Osteocyte (in vitro differentiated cells): ENCODE data around the gene SFXN2. TPM values are rescaled to one million over a fixed set of nuclear protein-coding genes. Genes with fewer than 3 reads are reported as not detected.
"Not testable (repeated sequence)": the region's sequence is repeated elsewhere in the genome, so short reads cannot be mapped to it uniquely, and the experiment has no call there.

Source experiments
- DNase-seq: peaks from one replicate; pipeline ENCODE4 v3.0.0; 2021; ENCODE audit warnings: mixed read lengths; ENCODE audit not compliant: unreplicated experiment; ENCODE audit errors: extremely low spot score
- H3K27ac Mint-ChIP-seq: one replicate; pipeline ENCODE4 v1.8.0; 2021; ENCODE audit warnings: mild to moderate bottlenecking, mixed read lengths; ENCODE audit not compliant: unreplicated experiment
- H3K27me3 Mint-ChIP-seq: one replicate; pipeline ENCODE4 v1.8.0; 2021; ENCODE audit warnings: mixed read lengths; ENCODE audit not compliant: unreplicated experiment
- H3K36me3 Mint-ChIP-seq: one replicate; pipeline ENCODE4 v1.8.0; 2021; ENCODE audit warnings: mixed read lengths; ENCODE audit not compliant: unreplicated experiment
- H3K4me1 Mint-ChIP-seq: one replicate; pipeline ENCODE4 v1.8.0; 2021; ENCODE audit warnings: mixed read lengths; ENCODE audit not compliant: unreplicated experiment
- H3K4me3 Mint-ChIP-seq: one replicate; pipeline ENCODE4 v1.8.0; 2021; ENCODE audit warnings: mild to moderate bottlenecking, moderate library complexity, mixed read lengths; ENCODE audit not compliant: unreplicated experiment
- H3K9me3 Mint-ChIP-seq: one replicate; pipeline ENCODE4 v1.8.0; 2021; ENCODE audit warnings: mixed read lengths; ENCODE audit not compliant: unreplicated experiment
- CTCF ChIP-seq: fragments of 200-600 bp; sonication (generic); IDR thresholded peaks from 2 replicates; pipeline ENCODE4 v1.5.0; 2021; ENCODE audit warnings: antibody characterized with exemption, mild to moderate bottlenecking, moderate library complexity
- total RNA-seq: library from RNA; stranded (reverse); gene quantifications from 2 replicates; pipeline ENCODE4 v1.2.1, GENCODE V29; 2021

The SFXN2 gene
- total RNA-seq, 1 donor from 2014 or later, result 6.9 TPM

- Mint-ChIP-seq H3K27ac (no peak overlapping the region), H3K36me3 (peaks cover 11% of the 10 kb centered on the region), H3K4me1 (peaks cover 30% of the 10 kb centered on the region), H3K9me3 (no peaks in the 10 kb centered on the region), H3K27me3 (no peaks in the 10 kb centered on the region), H3K4me3 (no peak overlapping the region)
- no peak for TF ChIP-seq CTCF
- no peak for DNase-seq
Measured at GRCh38 chr10:102681696-102682095, 32.7 kb upstream of the SFXN2 start.

GRCh38 chr10:102682416-102682815, 32.0 kb upstream of the SFXN2 start:
- H3K27ac Mint-ChIP-seq, result no peak overlapping the region

GRCh38 chr10:102682981-102683380, 31.5 kb upstream of the SFXN2 start:
- peaks cover 14% of the 10 kb centered on the region for H3K36me3 Mint-ChIP-seq
- H3K27me3 Mint-ChIP-seq, result no peaks in the 10 kb centered on the region
- no peak overlapping the region for H3K27ac Mint-ChIP-seq
- peaks cover 17% of the 10 kb centered on the region for H3K4me1 Mint-ChIP-seq
- DNase-seq, result no peak
- H3K4me3 Mint-ChIP-seq, result no peak overlapping the region
- no peak for TF ChIP-seq CTCF
- no peaks in the 10 kb centered on the region for H3K9me3 Mint-ChIP-seq

More at GRCh38 chr10:102682416-102682815, 32.0 kb upstream of the SFXN2 start:
- Mint-ChIP-seq H3K4me3 (no peak overlapping the region), H3K27me3 (no peaks in the 10 kb centered on the region), H3K4me1 (peaks cover 23% of the 10 kb centered on the region), H3K9me3 (no peaks in the 10 kb centered on the region), H3K36me3 (peaks cover 11% of the 10 kb centered on the region)
- no peak for DNase-seq
- TF ChIP-seq CTCF, result no peak

- Mint-ChIP-seq H3K27ac (no peak overlapping the region), H3K36me3 (peaks cover 14% of the 10 kb centered on the region), H3K4me3 (no peak overlapping the region), H3K9me3 (no peaks in the 10 kb centered on the region), H3K27me3 (no peaks in the 10 kb centered on the region), H3K4me1 (peaks cover 10% of the 10 kb centered on the region)
- DNase-seq, result no peak
- no peak for TF ChIP-seq CTCF
Measured at GRCh38 chr10:102683736-102684135, 30.7 kb upstream of the SFXN2 start.

- Mint-ChIP-seq H3K36me3 (peaks cover 13% of the 10 kb centered on the region), H3K27ac (no peak overlapping the region), H3K4me3 (no peak overlapping the region), H3K9me3 (no peaks in the 10 kb centered on the region), H3K4me1 (no peaks in the 10 kb centered on the region), H3K27me3 (no peaks in the 10 kb centered on the region)
- no peak for TF ChIP-seq CTCF
- DNase-seq, result no peak
Measured at GRCh38 chr10:102691285-102692066, 23.0 kb upstream of the SFXN2 start.

GRCh38 chr10:102695401-102695800, 19.0 kb upstream of the SFXN2 start:
- not testable (repeated sequence) for DNase-seq, H3K4me1 Mint-ChIP-seq, H3K4me3 Mint-ChIP-seq, H3K27ac Mint-ChIP-seq, H3K27me3 Mint-ChIP-seq, H3K9me3 Mint-ChIP-seq
- peaks cover 36% of the 10 kb centered on the region for H3K36me3 Mint-ChIP-seq
